Head of caudate nucleus (tissue), 42 donors: ENCODE results near the gene CMIP.
"Not testable (repeated sequence)": the region's sequence is repeated elsewhere in the genome, so short reads cannot be mapped to it uniquely, and the experiment has no call there.

Experiments used
- DNase-seq, 42 donors: peaks; one replicate each; pipeline versions ENCODE4 v3.0.0 to v3.0.0-alpha.2; 2020 to 2021; ENCODE audit warnings: mixed read lengths in 7 of 42
- intact Hi-C: fragments of 100-400 bp; cut with DNase I; formaldehyde crosslinking; loops from one replicate; pipeline ENCODE4 v1.15.0; 2022

Gene CMIP

GRCh38 chr16:81565321-81566028 lies 120.9 kb downstream of the CMIP start:
- DNase-seq = no peak
- intact Hi-C loops = no loop called here

GRCh38 chr16:81566086-81567007 lies 121.7 kb downstream of the CMIP start:
- DNase-seq = no peak
- intact Hi-C loops = no loop called here

DNA sequence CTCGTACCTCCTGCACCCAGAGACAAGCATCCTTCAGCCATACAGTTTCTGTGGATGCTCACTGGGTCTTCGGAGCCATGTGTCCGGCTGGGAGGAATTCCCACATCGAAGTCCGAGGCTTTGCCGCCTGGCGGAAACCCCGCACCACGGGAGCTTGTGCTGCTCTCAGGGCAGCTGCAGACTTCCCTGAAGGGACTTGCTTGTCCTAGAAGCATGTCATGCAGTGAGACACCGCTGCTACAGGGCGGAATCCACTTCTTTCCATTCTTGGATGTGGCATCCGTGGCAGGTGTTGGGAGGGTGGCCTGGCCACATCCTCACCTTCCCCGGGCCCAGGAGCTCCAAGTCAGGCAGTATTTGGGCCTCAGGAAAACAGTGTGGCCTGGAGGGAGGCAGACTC lies 122.5 kb downstream of the CMIP start:
- no peak for DNase-seq
- intact Hi-C loops = no loop called here

GRCh38 chr16:81567987-81568748 lies 123.6 kb downstream of the CMIP start:
- intact Hi-C loops = no loop called here
- peak in 12 of 42 donors; percentile 17 to 74 (median 40) for DNase-seq

DNA sequence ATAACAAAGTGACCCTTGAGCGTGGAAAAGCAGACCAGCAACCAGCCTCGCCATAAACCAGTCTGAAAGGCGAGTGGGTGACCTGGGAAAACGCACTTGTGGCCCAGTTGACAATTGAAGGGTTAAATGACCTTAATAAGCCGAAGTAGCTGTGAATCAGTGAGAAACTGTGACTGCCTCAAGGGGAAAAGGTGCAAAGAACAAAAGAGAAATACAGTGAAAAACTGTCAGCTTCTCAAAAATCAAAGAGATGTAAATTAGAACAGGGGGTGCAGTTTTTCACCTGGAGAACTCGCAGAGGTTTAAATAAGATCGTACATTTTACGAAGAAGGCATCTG lies 124.1 kb downstream of the CMIP start:
- intact Hi-C loops = no loop called here
- DNase-seq = no peak

- intact Hi-C loops = no loop called here
- no peak for DNase-seq
Measured at GRCh38 chr16:81569361-81570034, 124.9 kb downstream of the CMIP start.

- intact Hi-C loops = no loop called here
- no peak for DNase-seq
Measured at GRCh38 chr16:81570151-81570846, 125.7 kb downstream of the CMIP start.

DNA sequence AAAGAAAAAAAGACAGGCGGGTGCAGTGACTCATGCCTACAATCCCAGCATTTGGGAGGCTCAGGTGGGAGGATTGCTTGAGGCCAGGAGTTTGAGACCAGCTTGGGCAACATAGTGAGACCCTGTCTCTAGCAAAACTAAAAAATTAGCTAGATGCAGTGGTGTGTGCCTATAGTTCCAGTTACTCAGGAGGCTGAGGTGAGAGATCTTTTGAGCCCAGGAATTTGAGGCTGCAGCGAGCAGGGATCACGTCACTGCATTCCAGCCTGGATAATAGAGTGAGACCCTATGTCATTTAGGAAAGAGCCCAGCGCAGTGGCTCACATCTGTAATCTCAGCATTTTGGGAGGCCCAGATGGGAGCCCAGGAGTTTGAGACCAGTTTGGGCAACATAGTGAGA lies 126.6 kb downstream of the CMIP start:
- intact Hi-C loops = no loop called here
- no peak for DNase-seq

- no peak for DNase-seq
- intact Hi-C loops = no loop called here
Measured at GRCh38 chr16:81571592-81572385, 127.2 kb downstream of the CMIP start.

GRCh38 chr16:81572386-81573144 lies 128.0 kb downstream of the CMIP start:
- DNase-seq = no peak
- intact Hi-C loops = no loop called here

DNA sequence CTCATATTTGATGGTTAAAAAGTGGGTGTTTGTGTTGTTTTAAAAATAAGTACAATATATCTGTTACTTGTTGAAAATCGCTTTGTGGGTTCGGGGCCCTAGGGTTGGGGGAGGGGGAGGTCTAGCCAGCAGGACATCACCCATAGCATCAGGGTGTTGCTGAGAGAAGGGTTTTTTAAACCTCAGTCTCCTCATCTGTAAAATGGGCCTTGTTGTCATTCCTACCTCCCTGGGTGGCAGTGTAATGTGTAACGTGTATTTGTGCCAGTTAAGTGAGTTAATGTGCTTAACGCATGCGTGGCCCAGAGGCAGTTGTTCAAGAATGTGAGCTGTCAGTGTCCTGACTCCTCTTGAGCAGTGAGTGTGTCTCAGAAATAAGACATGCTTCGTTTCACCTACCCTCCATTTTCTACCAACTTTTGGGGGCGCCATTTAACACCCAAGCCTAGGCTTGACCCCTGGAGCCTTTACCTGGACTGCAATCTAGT lies 129.0 kb downstream of the CMIP start:
- intact Hi-C loops = no loop called here
- no peak for DNase-seq

DNA sequence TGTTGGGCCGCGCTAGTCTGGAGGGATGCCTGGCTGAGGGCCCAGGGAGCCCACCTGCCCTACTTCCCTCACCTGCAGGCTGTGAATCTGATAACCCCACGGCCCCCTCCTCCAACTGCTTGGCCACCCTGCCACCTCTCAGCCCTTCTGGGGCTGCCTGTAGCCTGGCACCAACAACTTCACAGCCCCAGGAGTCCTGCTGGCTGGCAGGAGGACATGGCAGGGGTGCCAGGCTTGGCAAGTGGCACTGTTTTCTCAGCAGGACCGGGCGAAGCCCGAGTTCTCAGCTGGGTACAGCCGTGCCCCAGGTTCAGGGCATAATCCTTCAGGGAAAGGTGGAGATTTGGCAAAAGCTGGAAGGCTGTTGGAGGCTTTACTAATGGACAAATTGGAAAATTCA lies 129.6 kb downstream of the CMIP start:
- peak in 10 of 42 donors; percentile 14 to 58 (median 32) for DNase-seq
- intact Hi-C loops = no loop called here

DNA sequence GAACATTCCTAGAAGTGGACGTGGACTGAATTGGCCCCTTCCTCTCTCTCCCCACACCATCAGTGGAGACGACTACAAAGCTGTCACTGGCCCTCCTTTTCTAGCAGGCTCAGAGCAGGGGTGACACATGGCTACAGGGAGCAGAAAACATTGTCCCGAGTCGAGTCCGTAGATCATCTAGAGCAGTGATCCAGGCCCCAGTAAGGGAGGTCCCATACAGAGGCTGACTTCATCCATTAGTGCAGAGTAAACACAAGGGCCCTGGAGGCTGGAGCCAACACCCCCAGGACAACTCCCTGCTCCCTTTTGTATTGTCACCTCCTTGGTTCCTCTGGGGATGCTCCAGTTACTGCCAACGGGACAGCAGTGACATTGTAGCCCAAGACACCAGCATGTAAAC lies 130.7 kb downstream of the CMIP start:
- intact Hi-C loops = no loop called here
- no peak for DNase-seq

GRCh38 chr16:81575834-81576233 lies 131.2 kb downstream of the CMIP start:
- DNase-seq = no peak
- intact Hi-C loops = no loop called here

- DNase-seq = no peak
- intact Hi-C loops = no loop called here
Measured at GRCh38 chr16:81576696-81577095, 132.1 kb downstream of the CMIP start.

GRCh38 chr16:81577272-81577671 lies 132.7 kb downstream of the CMIP start:
- intact Hi-C loops = not testable (repeated sequence)

DNA sequence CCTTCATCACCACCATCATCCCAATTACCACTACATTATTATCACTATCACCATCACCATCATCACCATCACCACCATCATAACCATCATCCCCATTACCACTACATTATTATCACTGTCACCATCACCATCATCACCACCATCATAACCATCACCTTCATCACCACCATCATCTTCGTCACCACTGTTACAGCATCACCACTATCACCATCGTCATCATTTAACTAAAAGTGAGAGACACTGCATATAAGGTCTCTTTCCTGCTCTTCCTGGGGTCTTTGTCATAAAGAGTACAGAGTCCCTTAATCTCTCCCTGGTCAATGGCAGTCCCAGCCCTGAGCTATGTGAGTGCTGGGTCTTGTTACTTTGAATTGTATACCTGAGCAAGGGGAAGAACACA lies 133.5 kb downstream of the CMIP start:
- intact Hi-C loops = no loop called here
- no peak for DNase-seq

More at GRCh38 chr16:81577272-81577671, 132.7 kb downstream of the CMIP start:
- not testable (repeated sequence) for DNase-seq
